ENCODE data around the gene NUDT1. TPM values are rescaled to one million over a fixed set of nuclear protein-coding genes. Genes with fewer than 3 reads are reported as not detected.
A peak's percentile ranks its signal among the peaks of the same experiment; 100 is the strongest.

NUDT1 gene
- total RNA-seq, 1 experiment from 2014 or later, result 100 TPM

- no peak for TF ChIP-seq ATF6 (CRISPR knock-in tag; IDR thresholded peaks at IDR 0.05)
Observed at GRCh38 chr7:2278026-2278425, 36.0 kb downstream of the NUDT1 start (continued).

GRCh38 chr7:2279896-2280295 is 37.9 kb downstream of the NUDT1 start:
- Mint-ChIP-seq H3K36me3 (no peaks in the 10 kb centered on the region), H3K27me3 (ENCODE audit: low read depth) (no peaks in the 10 kb centered on the region), H3K9me3 (no peaks in the 10 kb centered on the region), H3K4me1 (peaks cover 19% of the 10 kb centered on the region), H3K4me3 (no peak overlapping the region), H3K27ac (peak overlapping the region; percentile 34; the same call in 1 of the 2 replicates)
- CTCF ChIA-PET, result interaction anchor here (0.7 kb wide), 1 partner anchor 69 kb away, joined by 3 read pairs; no protein-coding TSS in a partner anchor
- POLR2A ChIA-PET, result interaction anchor here (0.5 kb wide), 1 partner anchor 114 kb away, joined by 5 read pairs; no protein-coding TSS in a partner anchor
- TF ChIP-seq E2F1 (CRISPR knock-in tag; IDR thresholded peaks at IDR 0.05), result no peak
- TF ChIP-seq ZNF219 (CRISPR knock-in tag; IDR thresholded peaks at IDR 0.05; ENCODE audit: borderline replicate concordance), result no peak
- TF ChIP-seq FOXP4 (CRISPR knock-in tag; IDR thresholded peaks at IDR 0.05), result no peak
- TF ChIP-seq ZSCAN18 (CRISPR knock-in tag; IDR thresholded peaks at IDR 0.05), result no peak
- no peak for TF ChIP-seq FOXJ3 (CRISPR knock-in tag; IDR thresholded peaks at IDR 0.05; ENCODE audit: borderline replicate concordance)
- no peak for TF ChIP-seq ZNF671 (CRISPR knock-in tag; IDR thresholded peaks at IDR 0.05)
- no peak for TF ChIP-seq USF1 (CRISPR knock-in tag; IDR thresholded peaks at IDR 0.05)
- no peak for TF ChIP-seq CBFB (CRISPR knock-in tag; IDR thresholded peaks at IDR 0.05; ENCODE audit: low read depth)
- TF ChIP-seq FOXK1 (CRISPR knock-in tag; IDR thresholded peaks at IDR 0.05), result no peak
- no peak for TF ChIP-seq ELF4 (CRISPR knock-in tag; IDR thresholded peaks at IDR 0.05; ENCODE audit: low read depth)
- TF ChIP-seq NR1H2 (CRISPR knock-in tag; IDR thresholded peaks at IDR 0.05), result no peak
- TF ChIP-seq CREB1 (CRISPR knock-in tag; IDR thresholded peaks at IDR 0.05), result no peak
- TF ChIP-seq CTCF (IDR thresholded peaks at IDR 0.05), result no peak
- TF ChIP-seq ZBTB21 (CRISPR knock-in tag; IDR thresholded peaks at IDR 0.05; ENCODE audit: borderline replicate concordance), result no peak
- TF ChIP-seq AFF4 (CRISPR knock-in tag; IDR thresholded peaks at IDR 0.05; ENCODE audit: borderline replicate concordance), result no peak
- TF ChIP-seq RORB (CRISPR knock-in tag; IDR thresholded peaks at IDR 0.05), result no peak
- no peak for TF ChIP-seq ZNF232 (CRISPR knock-in tag; IDR thresholded peaks at IDR 0.05)
- TF ChIP-seq ATF6 (CRISPR knock-in tag; IDR thresholded peaks at IDR 0.05), result no peak
- DNase-seq (ENCODE audit: low spot score) (no peak), ATAC-seq (no peak)
